OCI-LY1 (cell line): ENCODE results near the gene ITPRID1.

Source experiments
- H2AFZ ChIP-seq: fragments of 200-600 bp; sonication (generic), shearing (Covaris generic); 2 replicates; pipeline ENCODE4 v1.6.0; 2014; ENCODE audit warnings: antibody characterized with exemption, mild to moderate bottlenecking, low read length
- H3F3A ChIP-seq: fragments of 200-600 bp; sonication (generic), shearing (Covaris generic); 2 replicates; pipeline ENCODE4 v1.6.0; 2014; ENCODE audit warnings: mild to moderate bottlenecking, antibody characterized with exemption, low read length, moderate library complexity; ENCODE audit not compliant: insufficient read depth
- H3K27ac ChIP-seq: fragments of 200-600 bp; sonication (generic); 2 replicates; pipeline ENCODE4 v1.5.1; 2014; ENCODE audit warnings: low read length, mixed run types, mild to moderate bottlenecking, low read depth; ENCODE audit not compliant: poor library complexity, severe bottlenecking
- H3K27me3 ChIP-seq: fragments of 200-600 bp; sonication (generic); 2 replicates; pipeline ENCODE4 v1.6.0; 2014; ENCODE audit warnings: antibody characterized with exemption, mild to moderate bottlenecking, low read length, moderate library complexity; ENCODE audit not compliant: insufficient read depth
- H3K36me3 ChIP-seq: fragments of 200-600 bp; sonication (generic); 2 replicates; pipeline ENCODE4 v1.6.1; 2014; ENCODE audit warnings: mild to moderate bottlenecking, antibody characterized with exemption, low read length, moderate library complexity, mixed read lengths; ENCODE audit not compliant: insufficient read depth
- H3K4me1 ChIP-seq: fragments of 200-600 bp; sonication (generic); 2 replicates; pipeline ENCODE4 v1.5.1; 2014; ENCODE audit warnings: mild to moderate bottlenecking, low read length, moderate library complexity; ENCODE audit not compliant: insufficient read depth, severe bottlenecking
- H3K4me2 ChIP-seq: fragments of 200-600 bp; sonication (generic), shearing (Covaris generic); 2 replicates; pipeline ENCODE4 v1.6.1; 2014; ENCODE audit warnings: low read length
- H3K4me3 ChIP-seq: fragments of 200-600 bp; sonication (generic); 2 replicates; pipeline ENCODE4 v1.5.1; 2014; ENCODE audit warnings: low read length, low read depth, mild to moderate bottlenecking, mixed read lengths; ENCODE audit not compliant: poor library complexity, severe bottlenecking
- H3K79me2 ChIP-seq: fragments of 200-600 bp; shearing (Covaris generic); 2 replicates; pipeline ENCODE4 v1.6.1; 2016; ENCODE audit warnings: mixed run types, low read length, mixed read lengths; ENCODE audit not compliant: insufficient read depth
- H3K9ac ChIP-seq: fragments of 200-600 bp; sonication (generic), shearing (Covaris generic); 2 replicates; pipeline ENCODE4 v1.6.1; 2014; ENCODE audit warnings: mild to moderate bottlenecking, low read length, mixed read lengths
- H3K9me2 ChIP-seq: fragments of 200-600 bp; sonication (generic), shearing (Covaris generic); 2 replicates; pipeline ENCODE4 v1.6.1; 2014; ENCODE audit warnings: low read depth, mild to moderate bottlenecking, low read length, mixed read lengths
- H3K9me3 ChIP-seq: fragments of 200-600 bp; shearing (Covaris generic); 2 replicates; pipeline ENCODE4 v1.6.1; 2014; ENCODE audit warnings: low read length, mixed read lengths
- H4K20me1 ChIP-seq: fragments of 200-600 bp; sonication (generic), shearing (Covaris generic); 2 replicates; pipeline ENCODE4 v1.6.0; 2016; ENCODE audit warnings: mild to moderate bottlenecking, low read length; ENCODE audit not compliant: insufficient read depth
- CTCF ChIP-seq: fragments of 200-600 bp; sonication (generic), shearing (Covaris generic); IDR thresholded peaks from 2 replicates; pipeline ENCODE4 v1.5.1; 2017; ENCODE audit warnings: mild to moderate bottlenecking, antibody characterized with exemption, low read length, moderate library complexity, mixed read lengths
- EZH2 ChIP-seq: fragments of 200-600 bp; sonication (generic), shearing (Covaris generic); IDR thresholded peaks from 2 replicates; pipeline ENCODE4 v1.8.0; 2017; ENCODE audit warnings: borderline replicate concordance, mixed run types, mild to moderate bottlenecking, antibody characterized with exemption, low read length, moderate library complexity, mixed read lengths

ITPRID1 gene

DNA sequence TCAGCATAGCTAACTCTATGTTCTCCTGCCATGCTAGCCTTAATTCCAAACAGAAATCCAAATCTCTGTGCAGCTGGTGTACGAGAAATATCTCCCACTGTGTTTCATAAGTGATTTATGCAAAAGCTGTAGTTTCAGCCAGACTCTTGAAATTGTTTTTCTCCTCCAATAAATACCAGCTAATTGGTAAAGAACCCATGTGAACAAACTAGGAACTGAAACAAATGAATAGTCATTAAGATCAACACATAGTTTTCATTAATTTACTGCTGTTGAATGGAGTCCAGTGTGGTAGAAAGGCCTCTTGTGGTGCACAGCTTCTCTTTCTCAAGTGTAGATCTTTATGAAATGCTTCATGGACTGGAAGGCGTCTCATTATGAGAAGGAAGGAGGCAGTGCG lies 191.5 kb downstream of the ITPRID1 start:
- TF ChIP-seq EZH2, result no peak
- H4K20me1 ChIP-seq, result no peaks in the 10 kb centered on the region
- no peak overlapping the region for H3K4me2 ChIP-seq
- no peaks in the 10 kb centered on the region for H3K79me2 ChIP-seq
- H2AFZ ChIP-seq, result no peak overlapping the region
- H3K36me3 ChIP-seq, result no peaks in the 10 kb centered on the region
- no peaks in the 10 kb centered on the region for H3K27me3 ChIP-seq
- H3K9me3 ChIP-seq, result no peaks in the 10 kb centered on the region
- H3K4me1 ChIP-seq, result no peaks in the 10 kb centered on the region
- H3K9ac ChIP-seq, result no peak overlapping the region
- no peaks in the 10 kb centered on the region for H3K9me2 ChIP-seq
- no peak overlapping the region for H3K27ac ChIP-seq
- no peak overlapping the region for H3K4me3 ChIP-seq
- no peaks in the 10 kb centered on the region for H3F3A ChIP-seq

DNA sequence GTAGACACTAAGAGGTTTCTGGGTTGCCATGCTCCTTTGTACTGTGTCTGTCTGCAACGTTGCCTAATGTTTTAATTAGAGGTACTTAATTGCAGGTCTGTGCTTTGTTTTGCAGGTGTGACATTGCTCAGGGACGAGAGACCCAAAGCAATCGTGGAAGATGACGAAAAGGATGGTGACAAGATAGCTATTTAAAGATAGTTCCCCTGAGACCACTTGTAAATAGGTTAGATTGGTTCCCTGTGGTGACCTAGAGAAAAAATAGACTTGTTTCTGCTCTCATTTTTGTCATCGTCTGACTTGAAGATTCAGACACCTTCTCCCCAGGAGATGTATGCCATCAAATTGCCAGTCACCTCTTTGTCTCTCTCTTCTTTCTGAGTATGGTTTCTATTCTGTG lies 193.2 kb downstream of the ITPRID1 start:
- Histone ChIP-seq H3K79me2 (no peaks in the 10 kb centered on the region), H3F3A (no peaks in the 10 kb centered on the region), H3K9ac (no peak overlapping the region), H3K9me3 (no peaks in the 10 kb centered on the region), H3K4me2 (no peak overlapping the region), H3K27ac (no peak overlapping the region), H3K9me2 (no peaks in the 10 kb centered on the region), H4K20me1 (no peaks in the 10 kb centered on the region), H3K4me1 (no peaks in the 10 kb centered on the region), H3K36me3 (no peaks in the 10 kb centered on the region), H3K4me3 (no peak overlapping the region), H2AFZ (no peak overlapping the region), H3K27me3 (no peaks in the 10 kb centered on the region)
- TF ChIP-seq CTCF (no peak), EZH2 (no peak)
